Endothelial cell of umbilical vein (primary cell): Measurements from ENCODE around the gene MTREX. TPM values are rescaled to one million over a fixed set of nuclear protein-coding genes. Genes with fewer than 3 reads are reported as not detected.
A peak's percentile ranks its signal among the peaks of the same experiment; 100 is the strongest.

Source experiments
- BruUV-seq: library from RNA; stranded (reverse); fragments of 400-500 nt; replicated peaks from 2 replicates; lab custom pipeline; 2021; lab: Mats Ljungman, UMichigan
- CTCF ChIA-PET: fragments of 300-600, 350-600 bp; sonication (Branson Sonifier 250); formaldehyde crosslinking; loops from one replicate; lab custom pipeline; 2021; ENCODE audit warnings: antibody characterized with exemption, inconsistent platforms; lab: Charles Lee
- POLR2A ChIA-PET: fragments of 300-600, 350-600 bp; sonication (Branson Sonifier 250); formaldehyde crosslinking; loops from one replicate; lab custom pipeline; 2021; ENCODE audit warnings: antibody characterized with exemption, inconsistent platforms; lab: Charles Lee
- DNase-seq: peaks from one replicate; pipeline ENCODE4 v3.0.0-alpha.2; 2011; ENCODE audit warnings: low read depth, low spot score
- FAIRE-seq: peaks from 2 replicates; lab custom pipeline; 2011; peaks lifted over from hg19 to GRCh38; lab: Jason Lieb, UNC
- H2AFZ ChIP-seq: 2 replicates; pipeline ENCODE4 v1.6.0; 2012; ENCODE audit warnings: low read depth, low read length, control low read depth, inconsistent platforms
- H3K27ac ChIP-seq: 2 replicates; pipeline ENCODE4 v1.5.1; 2011; ENCODE audit warnings: low read depth, mild to moderate bottlenecking, control low read depth, low read length, moderate library complexity; ENCODE audit not compliant: insufficient read depth
- H3K27me3 ChIP-seq, 2 experiments: 2 replicates each; pipeline versions ENCODE4 v1.6.0 to v1.6.1; 2011; ENCODE audit warnings: low read length in 2 of 2, mixed read lengths in 1 of 2; ENCODE audit not compliant: control insufficient read depth in 2 of 2, insufficient read depth in 2 of 2
- H3K36me3 ChIP-seq, 2 experiments: 2 replicates in 1 of 2; 3 replicates in 1 of 2; pipeline ENCODE4 v1.5.1; 2011; ENCODE audit warnings: low read length in 2 of 2, mild to moderate bottlenecking in 1 of 2, moderate library complexity in 1 of 2; ENCODE audit not compliant: control insufficient read depth in 2 of 2, insufficient read depth in 2 of 2; ENCODE audit errors: extremely low read depth in 1 of 2
- H3K4me1 ChIP-seq: 3 replicates; pipeline ENCODE4 v1.5.1; 2011; ENCODE audit warnings: mild to moderate bottlenecking, low read length; ENCODE audit not compliant: control insufficient read depth, insufficient read depth; ENCODE audit errors: extremely low read depth
- H3K4me2 ChIP-seq: 2 replicates; pipeline ENCODE4 v1.6.1; 2011; ENCODE audit warnings: low read length, control low read depth, mixed read lengths; ENCODE audit not compliant: insufficient read depth
- H3K4me3 ChIP-seq, 3 experiments: fragments of 200-600 bp in 1 of 3; sonication (generic), shearing (Covaris generic) in 1 of 3; replicated peaks in 1 of 3; 2 replicates each; pipeline ENCODE4 v1.5.1; 2011 to 2016; ENCODE audit warnings: control low read depth in 3 of 3, low read length in 3 of 3, mild to moderate bottlenecking in 2 of 3, inconsistent platforms in 1 of 3, low read depth in 1 of 3, moderate library complexity in 1 of 3; ENCODE audit not compliant: insufficient read depth in 1 of 3
- H3K79me2 ChIP-seq: 2 replicates; pipeline ENCODE4 v1.6.0; 2012; ENCODE audit warnings: low read length, inconsistent platforms; ENCODE audit not compliant: control insufficient read depth, insufficient read depth
- H3K9ac ChIP-seq: replicated peaks from 2 replicates; pipeline ENCODE3; 2011; ENCODE audit warnings: low read length, control low read depth; ENCODE audit not compliant: insufficient read depth; ENCODE audit errors: extremely low read depth
- H3K9me1 ChIP-seq: replicated peaks from 3 replicates; pipeline ENCODE4 v1.6.0; 2011; ENCODE audit warnings: mild to moderate bottlenecking, low read length; ENCODE audit not compliant: control insufficient read depth, insufficient read depth; ENCODE audit errors: extremely low read depth
- H3K9me3 ChIP-seq: replicated peaks from 2 replicates; pipeline ENCODE4 v1.5.1; 2012; ENCODE audit warnings: low read length, inconsistent platforms; ENCODE audit not compliant: control insufficient read depth, insufficient read depth
- H4K20me1 ChIP-seq: replicated peaks from 2 replicates; pipeline ENCODE3; 2011; ENCODE audit warnings: mild to moderate bottlenecking, low read length; ENCODE audit not compliant: control insufficient read depth, insufficient read depth; ENCODE audit errors: extremely low read depth
- EZH2 ChIP-seq: IDR thresholded peaks from 2 replicates; pipeline ENCODE4 v1.6.1; 2012; ENCODE audit warnings: borderline replicate concordance, low read depth, mild to moderate bottlenecking, moderate library complexity, low read length, inconsistent platforms; ENCODE audit not compliant: severe bottlenecking
- FOS ChIP-seq: IDR thresholded peaks from 2 replicates; pipeline ENCODE4 v1.6.1; 2011; ENCODE audit warnings: mild to moderate bottlenecking, low read length, moderate library complexity, borderline replicate concordance; ENCODE audit not compliant: insufficient read depth
- GATA2 ChIP-seq: IDR thresholded peaks from 2 replicates; pipeline ENCODE4 v1.7.0; 2011; ENCODE audit warnings: low read depth, mild to moderate bottlenecking, moderate library complexity, mixed read lengths, low read length; ENCODE audit not compliant: insufficient read length, insufficient read depth
- JUN ChIP-seq: IDR thresholded peaks from 2 replicates; pipeline ENCODE4 v1.6.1; 2011; ENCODE audit warnings: borderline replicate concordance, low read depth; ENCODE audit not compliant: insufficient read length, insufficient read depth
- MYC ChIP-seq: IDR thresholded peaks from one replicate; pipeline ENCODE4 v1.6.1; 2011; ENCODE audit warnings: mild to moderate bottlenecking, low read depth, low read length
- POLR2A ChIP-seq: IDR thresholded peaks from 2 replicates; pipeline ENCODE4 v1.6.1; 2012; ENCODE audit warnings: low read depth, mild to moderate bottlenecking, control low read depth, low read length
- POLR2AphosphoS5 ChIP-seq: IDR thresholded peaks from 2 replicates; pipeline ENCODE4 v1.6.1; 2012; ENCODE audit warnings: low read depth, mild to moderate bottlenecking, control low read depth, low read length, moderate library complexity; ENCODE audit not compliant: insufficient read depth
- dilution Hi-C: fragments of 300-500 bp; cut with MboI; formaldehyde crosslinking; loops from one replicate; pipeline ENCODE4 v1.15.0; 2019; ENCODE audit warnings: low sequenced_read_pairs; ENCODE audit not compliant: extremely low pct_ligation_motif_present
- intact Hi-C: fragments of 100-400 bp; cut with micrococcal nuclease; formaldehyde crosslinking; loops from one replicate; pipeline ENCODE4 v1.10.0; 2022
- polyA plus RNA-seq, 4 experiments: library from polyadenylated mRNA; depleted of rRNA in 3 of 4; stranded (reverse) in 3 of 4; unstranded in 1 of 4; fragments of >200 nt; gene quantifications; 2 replicates each; pipeline versions ENCODE4 v1.2.1 to v1.2.3, GENCODE V29; 2011 to 2012; ENCODE audit warnings: missing spikeins in 1 of 4
- total RNA-seq: library from RNA; stranded (reverse); gene quantifications from 2 replicates; pipeline ENCODE4 v1.2.3, GENCODE V29; 2021
- TF ChIP-seq, protein P1 (sequence below), 2 donors: IDR thresholded peaks; 1 replicate in 1 of 2; 2 replicates in 1 of 2; pipeline ENCODE4 v1.5.1; 2011; ENCODE audit warnings: low read length in 2 of 2, mild to moderate bottlenecking in 2 of 2, moderate library complexity in 2 of 2, control low read depth in 1 of 2, inconsistent platforms in 1 of 2, low read depth in 1 of 2; ENCODE audit not compliant: insufficient read depth in 1 of 2; ENCODE audit errors: extremely low read depth in 1 of 2
- TF ChIP-seq, protein P2 (sequence below): IDR thresholded peaks from 2 replicates; pipeline ENCODE4 v1.6.1; 2011; ENCODE audit not compliant: insufficient read depth, insufficient read length

The MTREX gene
- total and polyA plus RNA-seq, 2 donors (not counting 3 experiments of a cell fraction or from before 2014, with no cell fraction given): 9.8 to 76.3 TPM

- no peak for TF ChIP-seq POLR2AphosphoS5
- TF ChIP-seq, protein P1, sequence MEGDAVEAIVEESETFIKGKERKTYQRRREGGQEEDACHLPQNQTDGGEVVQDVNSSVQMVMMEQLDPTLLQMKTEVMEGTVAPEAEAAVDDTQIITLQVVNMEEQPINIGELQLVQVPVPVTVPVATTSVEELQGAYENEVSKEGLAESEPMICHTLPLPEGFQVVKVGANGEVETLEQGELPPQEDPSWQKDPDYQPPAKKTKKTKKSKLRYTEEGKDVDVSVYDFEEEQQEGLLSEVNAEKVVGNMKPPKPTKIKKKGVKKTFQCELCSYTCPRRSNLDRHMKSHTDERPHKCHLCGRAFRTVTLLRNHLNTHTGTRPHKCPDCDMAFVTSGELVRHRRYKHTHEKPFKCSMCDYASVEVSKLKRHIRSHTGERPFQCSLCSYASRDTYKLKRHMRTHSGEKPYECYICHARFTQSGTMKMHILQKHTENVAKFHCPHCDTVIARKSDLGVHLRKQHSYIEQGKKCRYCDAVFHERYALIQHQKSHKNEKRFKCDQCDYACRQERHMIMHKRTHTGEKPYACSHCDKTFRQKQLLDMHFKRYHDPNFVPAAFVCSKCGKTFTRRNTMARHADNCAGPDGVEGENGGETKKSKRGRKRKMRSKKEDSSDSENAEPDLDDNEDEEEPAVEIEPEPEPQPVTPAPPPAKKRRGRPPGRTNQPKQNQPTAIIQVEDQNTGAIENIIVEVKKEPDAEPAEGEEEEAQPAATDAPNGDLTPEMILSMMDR (IDR thresholded peaks at IDR 0.05; ENCODE audit: extremely low read depth in 1 of 2, insufficient read depth in 1 of 2, low read depth in 1 of 2, low read length in 2 of 2): peak; percentile 43 to 47
- no peak for TF ChIP-seq POLR2A
- Histone ChIP-seq H3K27ac (no peak overlapping the region), H3K79me2 (peaks cover 33% of the 10 kb centered on the region), H3K4me2 (no peak overlapping the region), H3K27me3 (no peaks in the 10 kb centered on the region), H4K20me1 (no peaks in the 10 kb centered on the region), H2AFZ (no peak overlapping the region), H3K4me1 (no peaks in the 10 kb centered on the region), H3K9me3 (no peaks in the 10 kb centered on the region), H3K9me1 (no peaks in the 10 kb centered on the region), H3K4me3 (no peak overlapping the region), H3K9ac (no peak overlapping the region), H3K36me3 (peaks cover 0 to 10% of the 10 kb centered on the region in 2 experiments)
- no TSS peak for BruUV-seq
- ChIA-PET CTCF (interaction anchor here (0.5 to 3.0 kb wide), 18 partner anchors 15 to 945 kb away, joined by 3 to 37 read pairs (median 3); partner anchors contain the start of genes DHX29 and MTREX), POLR2A (interaction anchor here (0.5 kb wide), 1 partner anchor 17 kb away, joined by 5 read pairs; the partner anchor contains the start of gene MTREX)
- DNase-seq: peak; percentile 67
- dilution Hi-C loops (no loop called here), intact Hi-C loops (loop anchor here (1.0 to 5.0 kb wide), 2 partner anchors 367 to 597 kb away; no protein-coding TSS in a partner anchor)
- peak; percentile 68 for FAIRE-seq
Observed at GRCh38 chr5:55324815-55325418, 17.1 kb downstream of the MTREX start.

DNA sequence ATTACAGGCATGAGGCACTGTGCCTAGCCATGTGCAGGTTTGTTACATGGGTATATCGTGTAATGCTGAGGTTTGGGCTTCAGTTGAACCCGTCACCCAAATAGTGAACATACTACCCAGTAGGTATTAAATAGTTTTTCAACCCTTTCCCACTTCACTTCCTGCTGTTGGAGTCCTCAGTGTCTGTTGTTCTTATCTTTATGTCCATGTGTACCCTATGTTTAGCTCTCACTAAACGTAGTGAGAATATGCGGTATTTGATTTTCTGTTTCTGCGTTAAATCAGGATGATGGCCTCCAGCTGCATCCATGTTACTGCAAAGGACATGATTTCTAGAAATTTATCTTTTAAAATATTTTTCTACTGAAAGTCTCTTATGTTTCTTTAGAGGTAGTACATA is 17.8 kb downstream of the MTREX start:
- Histone ChIP-seq H3K9me1 (no peaks in the 10 kb centered on the region), H3K27ac (no peak overlapping the region), H3K4me3 (no peak overlapping the region), H3K79me2 (peaks cover 31% of the 10 kb centered on the region), H3K4me2 (no peak overlapping the region), H3K36me3 (peaks cover 0 to 10% of the 10 kb centered on the region in 2 experiments), H3K27me3 (no peaks in the 10 kb centered on the region), H3K4me1 (no peaks in the 10 kb centered on the region), H4K20me1 (no peaks in the 10 kb centered on the region), H3K9me3 (no peaks in the 10 kb centered on the region), H2AFZ (no peak overlapping the region), H3K9ac (no peak overlapping the region)
- intact Hi-C loops: no loop called here
- TF ChIP-seq MYC (no peak), GATA2 (no peak), FOS (no peak), EZH2 (no peak), POLR2AphosphoS5 (no peak), JUN (no peak), POLR2A (no peak)
- TF ChIP-seq, protein P2, sequence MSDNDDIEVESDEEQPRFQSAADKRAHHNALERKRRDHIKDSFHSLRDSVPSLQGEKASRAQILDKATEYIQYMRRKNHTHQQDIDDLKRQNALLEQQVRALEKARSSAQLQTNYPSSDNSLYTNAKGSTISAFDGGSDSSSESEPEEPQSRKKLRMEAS: no peak
- TF ChIP-seq, protein P1 (IDR thresholded peaks at IDR 0.05; ENCODE audit: extremely low read depth in 1 of 2, insufficient read depth in 1 of 2, low read depth in 1 of 2, low read length in 2 of 2): no peak
- dilution Hi-C loops: no loop called here
- CTCF ChIA-PET: interaction anchor here (1.0 to 1.4 kb wide), 3 partner anchors 364 to 582 kb away, joined by 3 to 4 read pairs (median 3); no protein-coding TSS in a partner anchor
- POLR2A ChIA-PET: no interaction called here
- BruUV-seq: no TSS peak
- DNase-seq: no peak
- FAIRE-seq: no peak
